Vagina (tissue), 2 donors: ENCODE results near the gene COL2A1. TPM values are rescaled to one million over a fixed set of nuclear protein-coding genes. Genes with fewer than 3 reads are reported as not detected.

Experiments used
- DNase-seq, 2 donors: peaks; one replicate each; pipeline ENCODE4 v3.0.0-alpha.2; 2017; ENCODE audit errors: extremely low spot score in 2 of 2
- H3K27ac ChIP-seq: fragments of 200-600 bp; sonication (generic); one replicate; pipeline ENCODE4 v1.5.1; 2019
- H3K27me3 ChIP-seq: fragments of 200-600 bp; sonication (generic); one replicate; pipeline ENCODE4 v1.5.1; 2019
- H3K36me3 ChIP-seq, 2 donors: fragments of 200-600 bp; sonication (generic); one replicate each; pipeline ENCODE4 v1.5.1; 2017 to 2019
- H3K4me1 ChIP-seq: fragments of 200-600 bp; sonication (generic); one replicate; pipeline ENCODE4 v1.5.1; 2019
- H3K4me3 ChIP-seq, 2 donors: fragments of 200-600 bp; sonication (generic); 1 replicate in 1 of 2; 2 replicates in 1 of 2; pipeline ENCODE4 v1.5.1; 2016 to 2019
- H3K9me3 ChIP-seq: fragments of 200-600 bp; sonication (generic); one replicate; pipeline ENCODE4 v1.5.1; 2019
- CTCF ChIP-seq, 3 experiments: fragments of 450-650 bp in 2 of 3; fragments of 200-600 bp in 1 of 3; sonication (generic) in 1 of 3; IDR thresholded peaks; one replicate each; pipeline ENCODE4 v1.5.1; 2017 to 2019; ENCODE audit warnings: antibody characterized with exemption in 3 of 3, mild to moderate bottlenecking in 2 of 3, moderate library complexity in 2 of 3
- POLR2A ChIP-seq, 2 donors: fragments of 450-650 bp; IDR thresholded peaks; one replicate each; pipeline ENCODE4 v1.6.1; 2017; ENCODE audit warnings: antibody characterized with exemption in 2 of 2, mild to moderate bottlenecking in 2 of 2, moderate library complexity in 2 of 2
- POLR2AphosphoS5 ChIP-seq, 2 donors: sonication (generic); formaldehyde crosslinking; IDR thresholded peaks; one replicate each; pipeline ENCODE4 v1.9.0; 2017; ENCODE audit warnings: antibody characterized with exemption in 2 of 2, mild to moderate bottlenecking in 2 of 2, low read depth in 1 of 2; ENCODE audit not compliant: insufficient read depth in 1 of 2
- intact Hi-C: fragments of 100-400 bp; cut with DNase I; formaldehyde crosslinking; loops from one replicate; pipeline ENCODE4 v1.15.1; 2023
- total RNA-seq: library from RNA; depleted of rRNA; stranded (reverse); fragments of >200 nt; gene quantifications from one replicate; pipeline ENCODE4 v1.2.3, GENCODE V29; 2016

The COL2A1 gene
- total RNA-seq, 1 donor from 2014 or later: not detected

GRCh38 chr12:47942614-47943225 lies 61.6 kb downstream of the COL2A1 start:
- Histone ChIP-seq H3K9me3 (no peaks in the 10 kb centered on the region), H3K4me3 (no peak overlapping the region), H3K36me3 (no peaks in the 10 kb centered on the region), H3K27me3 (no peaks in the 10 kb centered on the region), H3K27ac (no peak overlapping the region), H3K4me1 (no peaks in the 10 kb centered on the region)
- DNase-seq: peak in 1 of 2 donors; percentile 80
- intact Hi-C loops: no loop called here
- TF ChIP-seq POLR2A (IDR thresholded peaks at IDR 0.05): no peak
- no peak for TF ChIP-seq CTCF (IDR thresholded peaks at IDR 0.05)
- TF ChIP-seq POLR2AphosphoS5 (IDR thresholded peaks at IDR 0.05; ENCODE audit: insufficient read depth in 1 of 2, low read depth in 1 of 2): no peak

- no peak for DNase-seq
- H3K36me3 ChIP-seq: no peaks in the 10 kb centered on the region
- H3K4me3 ChIP-seq: no peak overlapping the region
- no peaks in the 10 kb centered on the region for H3K4me1 ChIP-seq
- intact Hi-C loops: no loop called here
- TF ChIP-seq POLR2A (IDR thresholded peaks at IDR 0.05) (no peak), CTCF (IDR thresholded peaks at IDR 0.05) (no peak), POLR2AphosphoS5 (IDR thresholded peaks at IDR 0.05; ENCODE audit: insufficient read depth in 1 of 2, low read depth in 1 of 2) (no peak)
- H3K27me3 ChIP-seq: no peaks in the 10 kb centered on the region
- H3K9me3 ChIP-seq: no peaks in the 10 kb centered on the region
- no peak overlapping the region for H3K27ac ChIP-seq
These were observed 62.2 kb downstream of the COL2A1 start for GRCh38 chr12:47941871-47942613.

GRCh38 chr12:47941475-47941780 lies 62.8 kb downstream of the COL2A1 start:
- H3K27me3 ChIP-seq: no peaks in the 10 kb centered on the region
- H3K36me3 ChIP-seq: no peaks in the 10 kb centered on the region
- no peak for DNase-seq
- no peak for TF ChIP-seq POLR2A (IDR thresholded peaks at IDR 0.05)
- no peak for TF ChIP-seq POLR2AphosphoS5 (IDR thresholded peaks at IDR 0.05; ENCODE audit: insufficient read depth in 1 of 2, low read depth in 1 of 2)
- no peak for TF ChIP-seq CTCF (IDR thresholded peaks at IDR 0.05)
- H3K27ac ChIP-seq: no peak overlapping the region
- H3K9me3 ChIP-seq: no peaks in the 10 kb centered on the region
- H3K4me1 ChIP-seq: no peaks in the 10 kb centered on the region
- no peak overlapping the region for H3K4me3 ChIP-seq
- intact Hi-C loops: no loop called here

- Histone ChIP-seq H3K36me3 (no peaks in the 10 kb centered on the region), H3K4me1 (no peaks in the 10 kb centered on the region), H3K27ac (no peak overlapping the region), H3K27me3 (no peaks in the 10 kb centered on the region), H3K9me3 (no peaks in the 10 kb centered on the region), H3K4me3 (no peak overlapping the region)
- intact Hi-C loops: no loop called here
- no peak for DNase-seq
- TF ChIP-seq POLR2A (IDR thresholded peaks at IDR 0.05) (no peak), POLR2AphosphoS5 (IDR thresholded peaks at IDR 0.05; ENCODE audit: insufficient read depth in 1 of 2, low read depth in 1 of 2) (no peak), CTCF (IDR thresholded peaks at IDR 0.05) (no peak)
These were observed 63.4 kb downstream of the COL2A1 start for GRCh38 chr12:47940773-47941474.
